ENCODE results near the gene CD82. TPM values are rescaled to one million over a fixed set of nuclear protein-coding genes. Genes with fewer than 3 reads are reported as not detected.

Gene CD82
- total RNA-seq (2016; rRNA removed; fragmentation: Illumina TruSeq; extraction: Trizol), result not detected in 2 replicates
- not detected in 2 replicates for total RNA-seq (2016; cell fraction: cytosol; rRNA removed; fragmentation: Illumina TruSeq; extraction: Trizol; ENCODE audit: low read depth)
- not detected in 2 replicates for total RNA-seq (2016; cell fraction: insoluble cytoplasmic fraction; rRNA removed; fragmentation: Illumina TruSeq; extraction: Trizol)
- total RNA-seq (2016; cell fraction: membrane; rRNA removed; fragmentation: Illumina TruSeq; extraction: Trizol), result not detected in 2 replicates
- total RNA-seq (2016; cell fraction: nucleus; rRNA removed; fragmentation: Illumina TruSeq; extraction: Trizol), result not detected in 2 replicates
- polyA plus RNA-seq (2011; rRNA removed), result 0.05 and 0.24 TPM in 2 replicates
- 0.13 and 0.16 TPM in 2 replicates for polyA plus RNA-seq (2011; cell fraction: cytosol; rRNA removed)
- polyA plus RNA-seq (2011; cell fraction: nucleus; rRNA removed), result 0.33 TPM in 1 of 2 replicates, not detected in the other
- polyA plus RNA-seq (2012), result 0.19 TPM in 1 of 2 replicates, not detected in the other
- polyA plus RNA-seq (2016; cell fraction: cytosol; fragmentation: Illumina TruSeq; extraction: Trizol; ENCODE audit: low read depth), result not detected in 2 replicates
- polyA plus RNA-seq (2016; cell fraction: insoluble cytoplasmic fraction; fragmentation: Illumina TruSeq; extraction: Trizol; ENCODE audit: low read depth), result not detected in 2 replicates
- polyA plus RNA-seq (2016; cell fraction: membrane; fragmentation: Illumina TruSeq; extraction: Trizol; ENCODE audit: low read depth), result not detected in 2 replicates
- not detected in 2 replicates for polyA plus RNA-seq (2016; cell fraction: nucleus; fragmentation: Illumina TruSeq; extraction: Trizol; ENCODE audit: insufficient read depth, low read depth)
- 0.52 and 13.0 TPM in 2 replicates for polyA minus RNA-seq (2011; rRNA and poly(A)+ RNA removed; ENCODE audit: low replicate concordance)
- polyA minus RNA-seq (2011; cell fraction: cytosol; rRNA and poly(A)+ RNA removed), result not detected in 2 replicates
- polyA minus RNA-seq (2011; cell fraction: nucleus; rRNA and poly(A)+ RNA removed), result not detected in 2 replicates
- percentile 16 among the genes with signal in this experiment for Bru-seq, nascent RNA
- percentile 9 among the genes with signal in this experiment for BruChase-seq, experiment 1, labeled RNA remaining after a 6-hour chase
- BruChase-seq, experiment 2, labeled RNA remaining after a 2-hour chase, result percentile 18 among the genes with signal in this experiment
- long read RNA-seq, experiment 1, result 0 reads
- long read RNA-seq, experiment 2, partial matches to known transcripts, result 0 of 1 reads
- long read RNA-seq, experiment 2, other reads (novel, unspliced or antisense), result 1 of 1 reads

- 1% methylated on average over 14 of the region's 64 CpGs for WGBS (ENCODE audit: low lambda C conversion rate)
- ATAC-seq, result peak; percentile 96
- Histone ChIP-seq H3K4me2 (ENCODE audit: low read depth, low read length) (peak within 1 kb of the TSS; percentile 85), H3K79me2 (ENCODE audit: insufficient read depth, low read length) (no peaks in the 10 kb centered on the region), H3K4me1 (ENCODE audit: insufficient read depth, low read length) (peaks cover 8% of the 10 kb centered on the region), H3K9ac (ENCODE audit: insufficient read depth, low read depth, low read length) (no peak within 1 kb of the TSS), H4K20me1 (ENCODE audit: insufficient read depth, low read length) (no peaks in the 10 kb centered on the region), H2AFZ (ENCODE audit: low read length) (no peak within 1 kb of the TSS), H3K4me3 (replicated peaks in 1 of 3; ENCODE audit: insufficient read depth in 1 of 3, low read depth in 2 of 3, low read length in 3 of 3) (peak within 1 kb of the TSS; percentile 29 to 72 (median 55)), H3K9me3 (ENCODE audit: low read length) (no peaks in the 10 kb centered on the region), H3K36me3 (replicated peaks in 1 of 2; ENCODE audit: control insufficient read depth in 1 of 2, insufficient read depth in 2 of 2, low read length in 2 of 2) (no peaks in the 10 kb centered on the region), H3K27ac (ENCODE audit: extremely low read length, insufficient read depth, low read length) (no peak within 1 kb of the TSS), H3K27me3 (ENCODE audit: control insufficient read depth in 1 of 2, insufficient read depth in 2 of 2, low read length in 2 of 2) (peaks cover 0 to 15% of the 10 kb centered on the region in 2 experiments; a peak in 2 of 5 replicates)
- peak; percentile 78 for DNase-seq (ENCODE audit: low spot score)
- FAIRE-seq, result no peak
- BruUV-seq (replicated peaks), result no TSS peak
- in situ Hi-C loops (cut with HindIII; ENCODE audit: extremely low pct_ligation_motif_present, low pct_unique_long_range_greater_than_20kb) (loop anchor here (10.0 kb wide), 1 partner anchor 49 kb away; no protein-coding TSS in a partner anchor), intact Hi-C loops (cut with micrococcal nuclease; ENCODE audit: unreplicated experiment) (no loop called here)
- ChIA-PET POLR2A (no interaction called here), CTCF (ENCODE audit: low intra/inter-chr PET ratio, low total read pairs) (no interaction called here)
- TF ChIP-seq SPEN (CRISPR knock-in tag; IDR thresholded peaks at IDR 0.05; ENCODE audit: low read depth) (0 out of 2 replicates have a peak, but pooled peaks have one; percentile 20), IKZF4 (CRISPR knock-in tag; IDR thresholded peaks at IDR 0.05; ENCODE audit: borderline replicate concordance, low read depth, not compliant biosample characterization) (no peak), EED (CRISPR knock-in tag; IDR thresholded peaks at IDR 0.05) (peak; percentile 64; the same call in 1 of the 2 replicates), ELF4 (CRISPR knock-in tag; IDR thresholded peaks at IDR 0.05; ENCODE audit: borderline replicate concordance) (no peak), GABPB1 (CRISPR knock-in tag; IDR thresholded peaks at IDR 0.05) (peak; percentile 53; the same call in 1 of the 2 replicates), ZNF564 (CRISPR knock-in tag; IDR thresholded peaks at IDR 0.05) (peak; percentile 65; the same call in 1 of the 2 replicates), SALL1 (CRISPR knock-in tag; IDR thresholded peaks at IDR 0.05) (0 out of 2 replicates have a peak, but pooled peaks have one; percentile 10), RBM39 (IDR thresholded peaks at IDR 0.05; ENCODE audit: low read depth, low read length, poor library complexity, severe bottlenecking) (peak; percentile 15), DMAP1 (CRISPR knock-in tag; IDR thresholded peaks at IDR 0.05) (0 out of 2 replicates have a peak, but pooled peaks have one; percentile 8), TFAP4 (IDR thresholded peaks at IDR 0.05; ENCODE audit: borderline replicate concordance, low read depth) (peak; percentile 85; the same call in 1 of the 2 replicates), KLF11 (CRISPR knock-in tag; IDR thresholded peaks at IDR 0.05) (no peak), UBTF (CRISPR knock-in tag; IDR thresholded peaks at IDR 0.05) (0 out of 2 replicates have a peak, but pooled peaks have one; percentile 13), SP4 (CRISPR knock-in tag; IDR thresholded peaks at IDR 0.05) (peak; percentile 64), MAZ (IDR thresholded peaks at IDR 0.05; ENCODE audit: borderline replicate concordance, low read depth, low read length) (0 out of 2 replicates have a peak, but pooled peaks have one; percentile 12), MAZ (CRISPR knock-in tag; IDR thresholded peaks at IDR 0.05; ENCODE audit: low read depth) (0 out of 2 replicates have a peak, but pooled peaks have one; percentile 27), ZNF761 (CRISPR knock-in tag; conservative IDR thresholded peaks at IDR 0.05) (no peak)
These were observed at the start of gene CD82 for GRCh38 chr11:44565211-44565952. TSS of gene CD82 (plus strand) at chr11:44565663. CDS start at chr11:44594663, 29,000 bp downstream.
